Tibial nerve (tissue), 4 donors: ENCODE results near the gene PIEZO1. TPM values are rescaled to one million over a fixed set of nuclear protein-coding genes. Genes with fewer than 3 reads are reported as not detected.

Experiments
- DNase-seq, 2 donors: peaks; one replicate each; pipeline ENCODE4 v3.0.0-alpha.2; 2019; ENCODE audit warnings: low spot score in 2 of 2
- H3K27ac ChIP-seq, 4 donors: fragments of 200-600 bp; sonication (generic) in 3 of 4; one replicate each; pipeline ENCODE4 v1.5.1; 2017 to 2019; ENCODE audit warnings: mild to moderate bottlenecking in 1 of 4
- H3K27me3 ChIP-seq, 2 donors: fragments of 200-600 bp; sonication (generic) in 1 of 2; one replicate each; pipeline versions ENCODE4 v1.5.1 to v1.6.0; 2017 to 2019
- H3K36me3 ChIP-seq, 3 donors: fragments of 200-600 bp; sonication (generic); one replicate each; pipeline ENCODE4 v1.5.1; 2018 to 2019
- H3K4me1 ChIP-seq, 4 donors: fragments of 200-600 bp; sonication (generic) in 3 of 4; one replicate each; pipeline ENCODE4 v1.5.1; 2017 to 2019
- H3K4me3 ChIP-seq, 4 donors: fragments of 200-600 bp; sonication (generic) in 3 of 4; one replicate each; pipeline ENCODE4 v1.5.1; 2017 to 2019; ENCODE audit warnings: mild to moderate bottlenecking in 1 of 4, moderate library complexity in 1 of 4
- H3K9me3 ChIP-seq, 4 donors: fragments of 200-600 bp; sonication (generic) in 3 of 4; one replicate each; pipeline ENCODE4 v1.5.1; 2017 to 2019
- CTCF ChIP-seq, 5 experiments: fragments of 200-600 bp in 3 of 5; fragments of 450-650 bp in 2 of 5; sonication (generic) in 3 of 5; IDR thresholded peaks; one replicate each; pipeline ENCODE4 v1.5.1; 2016 to 2019; ENCODE audit warnings: antibody characterized with exemption in 5 of 5, mild to moderate bottlenecking in 3 of 5, moderate library complexity in 2 of 5
- EP300 ChIP-seq, 2 donors: sonication (generic); formaldehyde crosslinking; IDR thresholded peaks; one replicate each; pipeline ENCODE4 v1.6.1; 2017; ENCODE audit warnings: antibody characterized with exemption in 2 of 2, mild to moderate bottlenecking in 1 of 2
- POLR2A ChIP-seq, 2 donors: fragments of 450-650 bp; IDR thresholded peaks; one replicate each; pipeline ENCODE4 v1.6.1; 2017; ENCODE audit warnings: antibody characterized with exemption in 2 of 2, mild to moderate bottlenecking in 2 of 2, moderate library complexity in 2 of 2
- WGBS, 2 donors: methylation state at CpG; one replicate each; pipeline ENCODE4 v1.1.5; 2018; 5-methylcytosine and 5-hydroxymethylcytosine counted together
- total RNA-seq, 4 donors: library from RNA; depleted of rRNA; stranded (reverse); fragments of >200 nt; gene quantifications; one replicate each; pipeline ENCODE4 v1.1.0, GENCODE V29; 2016

Gene PIEZO1
- total RNA-seq, 4 donors from 2014 or later: 90.5 to 309 (median 165) TPM

- Histone ChIP-seq H3K9me3 (no peaks in the 10 kb centered on the region), H3K27me3 (peaks cover 0 to 1% of the 10 kb centered on the region in 2 donors), H3K4me3 (no peak overlapping the region), H3K4me1 (peaks cover 0 to 15% (median 4%) of the 10 kb centered on the region in 4 donors), H3K27ac (no peak overlapping the region), H3K36me3 (peaks cover 0 to 7% (median 0%) of the 10 kb centered on the region in 3 donors)
- 82 to 90% methylated on average over 4 of the region's 4 CpGs for WGBS, 2 donors
- TF ChIP-seq CTCF (IDR thresholded peaks at IDR 0.05) (no peak), POLR2A (IDR thresholded peaks at IDR 0.05) (no peak)
- no peak for DNase-seq
Observed at GRCh38 chr16:88798073-88798472, 13.1 kb upstream of the PIEZO1 start.

- Histone ChIP-seq H3K27me3 (peaks cover 0 to 14% of the 10 kb centered on the region in 2 donors), H3K9me3 (no peaks in the 10 kb centered on the region), H3K4me1 (peaks cover 0 to 17% (median 6%) of the 10 kb centered on the region in 4 donors), H3K36me3 (peaks cover 0 to 7% (median 0%) of the 10 kb centered on the region in 3 donors), H3K27ac (no peak overlapping the region), H3K4me3 (no peak overlapping the region)
- 76% methylated on average over 4 of the region's 4 CpGs; no CpG with 5 or more reads in 1 of the 2 donors for WGBS, 2 donors
- DNase-seq: no peak
- TF ChIP-seq EP300 (IDR thresholded peaks at IDR 0.05): no peak
- TF ChIP-seq CTCF (IDR thresholded peaks at IDR 0.05): no peak
- no peak for TF ChIP-seq POLR2A (IDR thresholded peaks at IDR 0.05)
Observed at GRCh38 chr16:88796278-88796677, 11.3 kb upstream of the PIEZO1 start.

DNA sequence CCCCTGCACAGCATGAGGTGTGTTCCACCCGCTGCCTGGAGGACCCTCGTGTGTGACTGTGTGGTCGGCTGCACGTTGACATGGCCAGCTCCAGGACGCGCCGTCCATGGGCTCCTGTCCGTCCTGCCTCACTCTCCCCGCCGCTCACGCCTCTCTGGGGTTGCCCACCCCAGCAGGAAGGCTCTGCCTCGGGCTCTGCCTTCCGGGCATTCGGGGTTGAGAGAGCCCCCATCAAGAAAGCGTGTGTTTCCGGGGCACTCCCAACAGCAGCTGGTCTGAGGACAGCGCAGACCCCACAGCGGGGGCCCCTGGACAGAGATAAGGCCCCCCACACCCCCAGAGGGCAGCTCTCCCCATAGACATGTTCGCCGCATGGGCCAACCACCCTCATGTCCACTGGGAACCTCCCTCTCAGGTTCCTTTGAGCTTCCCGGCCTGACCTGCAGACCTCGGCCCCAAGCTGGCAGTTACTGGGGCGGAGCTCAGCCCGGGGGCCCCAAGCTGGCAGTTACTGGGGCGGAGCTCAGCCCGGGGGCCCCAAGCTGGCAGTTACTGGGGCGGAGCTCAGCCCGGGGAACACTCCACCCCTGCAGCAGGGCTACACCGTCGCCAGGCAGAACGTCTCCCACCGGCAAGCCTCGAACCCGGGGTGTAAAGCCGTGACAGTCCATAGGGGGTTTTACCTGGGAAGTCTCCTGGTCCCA, 8.4 kb upstream of the PIEZO1 start:
- TF ChIP-seq EP300 (IDR thresholded peaks at IDR 0.05): no peak
- no peak for TF ChIP-seq POLR2A (IDR thresholded peaks at IDR 0.05)
- TF ChIP-seq CTCF (IDR thresholded peaks at IDR 0.05): no peak
- H3K27me3 ChIP-seq: peaks cover 0 to 14% of the 10 kb centered on the region in 2 donors
- WGBS, 2 donors: 44 to 48% methylated on average over 15 to 26 of the region's 35 CpGs

DNA sequence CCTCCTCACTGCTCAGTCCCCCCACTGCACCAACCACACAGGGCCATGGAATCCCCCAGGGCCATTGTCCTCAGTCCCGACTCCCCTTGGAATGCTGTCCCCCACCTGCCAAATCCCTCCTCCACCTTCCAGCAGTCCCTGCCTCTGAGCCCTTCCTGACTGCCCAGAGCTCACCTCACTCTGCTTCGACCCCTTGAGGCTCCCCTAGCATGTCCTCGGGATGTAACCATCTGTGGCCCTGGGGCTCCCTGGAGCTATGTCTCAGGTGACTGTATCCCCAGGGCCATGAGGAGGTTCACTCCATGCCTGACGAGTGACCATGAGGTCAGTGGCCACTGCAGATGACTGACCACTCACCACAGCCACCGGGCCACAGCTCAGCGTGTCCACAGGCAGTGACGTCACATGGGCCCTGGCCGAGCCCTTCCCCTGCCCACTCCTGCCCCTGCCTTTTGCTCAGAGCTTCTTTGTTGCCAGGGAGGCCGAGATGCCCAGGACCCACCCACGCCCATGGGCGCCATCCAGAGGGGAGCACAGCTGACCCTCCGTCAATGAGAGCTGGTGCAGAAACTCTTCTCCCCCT, 7.7 kb upstream of the PIEZO1 start:
- DNase-seq: no peak
- peaks cover 0 to 14% of the 10 kb centered on the region in 2 donors for H3K27me3 ChIP-seq
- H3K9me3 ChIP-seq: no peaks in the 10 kb centered on the region
- TF ChIP-seq POLR2A (IDR thresholded peaks at IDR 0.05) (no peak), EP300 (IDR thresholded peaks at IDR 0.05) (peak in 1 of 2 donors; percentile 9), CTCF (IDR thresholded peaks at IDR 0.05) (no peak)
- H3K4me3 ChIP-seq: no peak overlapping the region
- H3K4me1 ChIP-seq: peaks cover 0 to 29% (median 13%) of the 10 kb centered on the region in 4 donors
- 45 to 64% methylated on average over 5 to 10 of the region's 12 CpGs for WGBS, 2 donors
- H3K27ac ChIP-seq: peak overlapping the region; percentile 5 to 74 (median 46)
- no peaks in the 10 kb centered on the region for H3K36me3 ChIP-seq

More for the DNA sequence above, 8.4 kb upstream of the PIEZO1 start:
- Histone ChIP-seq H3K36me3 (no peaks in the 10 kb centered on the region), H3K9me3 (no peaks in the 10 kb centered on the region), H3K4me3 (no peak overlapping the region), H3K4me1 (peaks cover 0 to 29% (median 13%) of the 10 kb centered on the region in 4 donors), H3K27ac (peak overlapping the region in 2 of 4 donors; percentile 63 to 64)
- DNase-seq: no peak

- no peak for TF ChIP-seq EP300 (IDR thresholded peaks at IDR 0.05)
- no peak for TF ChIP-seq POLR2A (IDR thresholded peaks at IDR 0.05)
- no peak for TF ChIP-seq CTCF (IDR thresholded peaks at IDR 0.05)
- peak overlapping the region; percentile 5 to 74 (median 46) for H3K27ac ChIP-seq
- no peak overlapping the region for H3K4me3 ChIP-seq
- H3K4me1 ChIP-seq: peaks cover 0 to 29% (median 13%) of the 10 kb centered on the region in 4 donors
- H3K27me3 ChIP-seq: peaks cover 0 to 14% of the 10 kb centered on the region in 2 donors
- H3K36me3 ChIP-seq: no peaks in the 10 kb centered on the region
- no peak for DNase-seq
- no peaks in the 10 kb centered on the region for H3K9me3 ChIP-seq
- WGBS, 2 donors: 16 to 44% methylated on average over 10 of the region's 13 CpGs
Observed at GRCh38 chr16:88792078-88792550, 7.1 kb upstream of the PIEZO1 start.
